ENCODE data around the gene RAD51B.

DNA sequence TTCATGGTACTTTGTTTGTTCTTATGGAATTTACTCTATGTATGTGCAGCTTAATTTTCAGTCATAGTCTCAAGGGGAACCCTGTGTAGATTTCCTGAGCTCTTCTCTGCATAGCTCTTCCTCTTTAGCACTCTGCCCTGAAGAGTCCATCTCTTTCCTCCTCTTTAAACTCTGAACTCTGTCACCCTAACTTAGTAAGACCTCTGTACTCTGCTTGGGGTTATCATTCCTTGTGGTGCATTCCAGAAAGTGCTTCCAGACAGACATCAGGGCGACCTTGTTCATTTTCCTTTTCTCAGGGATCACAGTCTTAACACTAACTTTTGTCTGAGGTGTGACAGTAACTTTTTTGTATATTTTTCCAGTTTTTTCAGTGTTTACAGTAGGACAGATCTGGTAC, 179.3 kb downstream of the RAD51B start:
- TF ChIP-seq, protein P1, sequence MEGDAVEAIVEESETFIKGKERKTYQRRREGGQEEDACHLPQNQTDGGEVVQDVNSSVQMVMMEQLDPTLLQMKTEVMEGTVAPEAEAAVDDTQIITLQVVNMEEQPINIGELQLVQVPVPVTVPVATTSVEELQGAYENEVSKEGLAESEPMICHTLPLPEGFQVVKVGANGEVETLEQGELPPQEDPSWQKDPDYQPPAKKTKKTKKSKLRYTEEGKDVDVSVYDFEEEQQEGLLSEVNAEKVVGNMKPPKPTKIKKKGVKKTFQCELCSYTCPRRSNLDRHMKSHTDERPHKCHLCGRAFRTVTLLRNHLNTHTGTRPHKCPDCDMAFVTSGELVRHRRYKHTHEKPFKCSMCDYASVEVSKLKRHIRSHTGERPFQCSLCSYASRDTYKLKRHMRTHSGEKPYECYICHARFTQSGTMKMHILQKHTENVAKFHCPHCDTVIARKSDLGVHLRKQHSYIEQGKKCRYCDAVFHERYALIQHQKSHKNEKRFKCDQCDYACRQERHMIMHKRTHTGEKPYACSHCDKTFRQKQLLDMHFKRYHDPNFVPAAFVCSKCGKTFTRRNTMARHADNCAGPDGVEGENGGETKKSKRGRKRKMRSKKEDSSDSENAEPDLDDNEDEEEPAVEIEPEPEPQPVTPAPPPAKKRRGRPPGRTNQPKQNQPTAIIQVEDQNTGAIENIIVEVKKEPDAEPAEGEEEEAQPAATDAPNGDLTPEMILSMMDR (IDR thresholded peaks at IDR 0.05; ENCODE audit: insufficient read depth, low read length), result no peak
- no peak for TF ChIP-seq POLR2AphosphoS5 (IDR thresholded peaks at IDR 0.05; ENCODE audit: low read depth)
- TF ChIP-seq, protein P2, sequence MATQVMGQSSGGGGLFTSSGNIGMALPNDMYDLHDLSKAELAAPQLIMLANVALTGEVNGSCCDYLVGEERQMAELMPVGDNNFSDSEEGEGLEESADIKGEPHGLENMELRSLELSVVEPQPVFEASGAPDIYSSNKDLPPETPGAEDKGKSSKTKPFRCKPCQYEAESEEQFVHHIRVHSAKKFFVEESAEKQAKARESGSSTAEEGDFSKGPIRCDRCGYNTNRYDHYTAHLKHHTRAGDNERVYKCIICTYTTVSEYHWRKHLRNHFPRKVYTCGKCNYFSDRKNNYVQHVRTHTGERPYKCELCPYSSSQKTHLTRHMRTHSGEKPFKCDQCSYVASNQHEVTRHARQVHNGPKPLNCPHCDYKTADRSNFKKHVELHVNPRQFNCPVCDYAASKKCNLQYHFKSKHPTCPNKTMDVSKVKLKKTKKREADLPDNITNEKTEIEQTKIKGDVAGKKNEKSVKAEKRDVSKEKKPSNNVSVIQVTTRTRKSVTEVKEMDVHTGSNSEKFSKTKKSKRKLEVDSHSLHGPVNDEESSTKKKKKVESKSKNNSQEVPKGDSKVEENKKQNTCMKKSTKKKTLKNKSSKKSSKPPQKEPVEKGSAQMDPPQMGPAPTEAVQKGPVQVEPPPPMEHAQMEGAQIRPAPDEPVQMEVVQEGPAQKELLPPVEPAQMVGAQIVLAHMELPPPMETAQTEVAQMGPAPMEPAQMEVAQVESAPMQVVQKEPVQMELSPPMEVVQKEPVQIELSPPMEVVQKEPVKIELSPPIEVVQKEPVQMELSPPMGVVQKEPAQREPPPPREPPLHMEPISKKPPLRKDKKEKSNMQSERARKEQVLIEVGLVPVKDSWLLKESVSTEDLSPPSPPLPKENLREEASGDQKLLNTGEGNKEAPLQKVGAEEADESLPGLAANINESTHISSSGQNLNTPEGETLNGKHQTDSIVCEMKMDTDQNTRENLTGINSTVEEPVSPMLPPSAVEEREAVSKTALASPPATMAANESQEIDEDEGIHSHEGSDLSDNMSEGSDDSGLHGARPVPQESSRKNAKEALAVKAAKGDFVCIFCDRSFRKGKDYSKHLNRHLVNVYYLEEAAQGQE (IDR thresholded peaks at IDR 0.05; ENCODE audit: insufficient replicate concordance, low read depth), result no peak
- no peak for TF ChIP-seq SPI1 (IDR thresholded peaks at IDR 0.05; ENCODE audit: borderline replicate concordance, low read depth)
- no peak for TF ChIP-seq GABPA (IDR thresholded peaks at IDR 0.05; ENCODE audit: low read depth)

Measured in HL-60 (cell line).